SK-N-SH (cell line): Measurements from ENCODE around the gene NANOS3. TPM values are rescaled to one million over a fixed set of nuclear protein-coding genes. Genes with fewer than 3 reads are reported as not detected.
"Not testable (repeated sequence)": the region's sequence is repeated elsewhere in the genome, so short reads cannot be mapped to it uniquely, and the experiment has no call there.

Experiments used
- CTCF ChIA-PET: fragments of 300-600, 350-600 bp; formaldehyde crosslinking; extraction: SDS; loops from one replicate; lab custom pipeline; 2021; lab: Yijun Ruan, JAX
- POLR2A ChIA-PET: fragments of 350-600 bp; sonication (Branson Sonifier 250); formaldehyde crosslinking; extraction: SDS; loops from one replicate; lab custom pipeline; 2020; ENCODE audit warnings: antibody characterized with exemption, inconsistent platforms; lab: Yijun Ruan, JAX
- DNase-seq: peaks from one replicate; pipeline ENCODE4 v3.0.0; 2012
- H2AFZ ChIP-seq: fragments of 200-600 bp; sonication (generic); 2 replicates; pipeline ENCODE4 v1.8.1; 2016; ENCODE audit warnings: antibody characterized with exemption, mild to moderate bottlenecking, low read depth
- H3F3A ChIP-seq: fragments of 200-600 bp; sonication (generic); replicated peaks from 2 replicates; pipeline ENCODE3; 2016; ENCODE audit warnings: antibody characterized with exemption, mild to moderate bottlenecking; ENCODE audit not compliant: insufficient read depth
- H3K27ac ChIP-seq, 2 experiments: fragments of 200-500 bp in 1 of 2; fragments of 200-600 bp in 1 of 2; sonication (Bioruptor generic) in 1 of 2; sonication (generic), shearing (Covaris generic) in 1 of 2; 2 replicates each; pipeline versions ENCODE4 v1.5.1 to v1.6.1; 2014 to 2016; ENCODE audit warnings: low read depth in 2 of 2, inconsistent platforms in 1 of 2, low read length in 1 of 2, mild to moderate bottlenecking in 1 of 2, mixed read lengths in 1 of 2
- H3K27me3 ChIP-seq: fragments of 200-600 bp; sonication (generic), shearing (Covaris generic); 2 replicates; pipeline ENCODE4 v1.6.1; 2016; ENCODE audit warnings: mixed run types; ENCODE audit not compliant: insufficient read depth
- H3K36me3 ChIP-seq, 2 experiments: fragments of 200-500 bp in 1 of 2; fragments of 200-600 bp in 1 of 2; sonication (Bioruptor generic) in 1 of 2; sonication (generic) in 1 of 2; replicated peaks in 1 of 2; 2 replicates each; pipeline versions ENCODE3 to v1.5.1; 2014 to 2016; ENCODE audit warnings: low read length in 1 of 2, mild to moderate bottlenecking in 1 of 2; ENCODE audit not compliant: insufficient read depth in 2 of 2, control insufficient read depth in 1 of 2
- H3K4me1 ChIP-seq, 2 experiments: fragments of 200-500 bp in 1 of 2; fragments of 200-600 bp in 1 of 2; sonication (Bioruptor generic) in 1 of 2; sonication (generic), shearing (Covaris generic) in 1 of 2; 2 replicates each; pipeline versions ENCODE4 v1.5.1 to v1.6.1; 2014 to 2016; ENCODE audit warnings: low read depth in 1 of 2, low read length in 1 of 2, mixed run types in 1 of 2; ENCODE audit not compliant: insufficient read depth in 2 of 2, control insufficient read depth in 1 of 2
- H3K4me2 ChIP-seq: fragments of 200-600 bp; sonication (generic), shearing (Covaris generic); 2 replicates; pipeline ENCODE4 v1.6.1; 2017; ENCODE audit warnings: mixed run types
- H3K4me3 ChIP-seq, 2 experiments: fragments of 200-500 bp in 1 of 2; fragments of 200-600 bp in 1 of 2; sonication (Bioruptor generic) in 1 of 2; sonication (generic), shearing (Covaris generic) in 1 of 2; 2 replicates each; pipeline versions ENCODE4 v1.5.1 to v1.8.1; 2014 to 2016; ENCODE audit warnings: low read depth in 2 of 2, inconsistent platforms in 1 of 2, low read length in 1 of 2, mild to moderate bottlenecking in 1 of 2, mixed read lengths in 1 of 2, moderate library complexity in 1 of 2
- H3K79me2 ChIP-seq: fragments of 200-600 bp; sonication (generic); 2 replicates; pipeline ENCODE4 v1.8.1; 2017; ENCODE audit warnings: mild to moderate bottlenecking; ENCODE audit not compliant: insufficient read depth
- H3K9ac ChIP-seq: fragments of 200-600 bp; sonication (generic); 2 replicates; pipeline ENCODE4 v1.6.1; 2017; ENCODE audit warnings: mixed run types
- H3K9me2 ChIP-seq: fragments of 200-600 bp; sonication (generic); 2 replicates; pipeline ENCODE4 v1.6.1; 2017; ENCODE audit warnings: mixed run types
- H3K9me3 ChIP-seq: fragments of 200-600 bp; sonication (generic); 2 replicates; pipeline ENCODE4 v1.6.1; 2017; ENCODE audit warnings: mixed run types, mild to moderate bottlenecking, moderate library complexity
- H4K20me1 ChIP-seq: fragments of 200-600 bp; sonication (generic); 2 replicates; pipeline ENCODE4 v1.6.1; 2017; ENCODE audit warnings: mild to moderate bottlenecking, mixed run types; ENCODE audit not compliant: insufficient read depth
- FOSL2 ChIP-seq: IDR thresholded peaks from 2 replicates; pipeline ENCODE4 v1.4.0; 2012; ENCODE audit warnings: low read depth, mild to moderate bottlenecking, moderate library complexity, borderline replicate concordance
- MEF2A ChIP-seq: IDR thresholded peaks from 2 replicates; pipeline ENCODE4 v1.4.0; 2012; ENCODE audit warnings: low read depth, borderline replicate concordance
- MXI1 ChIP-seq: IDR thresholded peaks from 2 replicates; pipeline ENCODE4 v1.6.1; 2012; ENCODE audit warnings: mild to moderate bottlenecking, low read depth, low read length, improper control_type of control experiment
- NFIC ChIP-seq: IDR thresholded peaks from 2 replicates; pipeline ENCODE4 v1.4.0; 2012; ENCODE audit warnings: borderline replicate concordance
- RFX5 ChIP-seq: IDR thresholded peaks from 2 replicates; pipeline ENCODE4 v1.6.1; 2012; ENCODE audit warnings: mild to moderate bottlenecking, improper control_type of control experiment, low read length
- TAF1 ChIP-seq: IDR thresholded peaks from 2 replicates; pipeline ENCODE4 v1.6.1; 2012; ENCODE audit warnings: low read depth, mild to moderate bottlenecking, low read length, moderate library complexity, borderline replicate concordance
- TEAD4 ChIP-seq: IDR thresholded peaks from 2 replicates; pipeline ENCODE4 v1.4.0; 2012; ENCODE audit warnings: mild to moderate bottlenecking, borderline replicate concordance; ENCODE audit not compliant: insufficient read depth
- WGBS: methylation state at CpG from one replicate; pipeline ENCODE4 v1.1.6; 2017; ENCODE audit warnings: low lambda C conversion rate; 5-methylcytosine and 5-hydroxymethylcytosine counted together
- polyA plus RNA-seq, 3 experiments: library from polyadenylated mRNA; depleted of rRNA; stranded (reverse); fragments of >200 nt; gene quantifications; 2 replicates each; pipeline ENCODE4 v1.2.3, GENCODE V29; 2012
- TF ChIP-seq, protein P1 (sequence below): IDR thresholded peaks from 2 replicates; pipeline ENCODE4; 2012
- TF ChIP-seq, protein P2 (sequence below): fragments of 200-600 bp; sonication (generic); IDR thresholded peaks from 2 replicates; pipeline ENCODE4 v1.6.1; 2017; ENCODE audit warnings: antibody characterized with exemption, mild to moderate bottlenecking, moderate library complexity
- TF ChIP-seq, protein P3 (sequence below): IDR thresholded peaks from 2 replicates; pipeline ENCODE4 v1.4.0; 2012; ENCODE audit warnings: low read depth, borderline replicate concordance

The NANOS3 gene
- polyA plus RNA-seq, 1 of the 3 experiments (the other 2 are of a cell fraction) = 0.53 TPM

DNA sequence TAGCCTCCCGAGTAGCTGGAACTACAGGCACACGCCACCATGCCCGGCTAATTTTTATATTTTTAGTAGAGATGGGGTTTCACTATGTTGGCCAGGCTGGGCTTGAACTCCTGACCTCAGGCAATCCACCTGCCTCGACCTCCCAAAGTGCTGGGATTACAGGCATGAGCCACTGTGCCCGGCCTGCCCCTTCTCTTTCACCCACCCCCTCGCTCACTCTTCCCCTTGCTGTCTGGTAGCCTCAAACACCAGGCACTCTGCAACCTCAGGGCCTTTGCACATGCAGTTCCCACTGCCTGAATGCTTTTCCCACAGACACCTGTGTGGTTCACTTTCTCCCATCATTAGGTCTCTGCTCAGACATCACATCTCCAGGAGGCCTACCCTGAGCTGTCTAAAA, 45.2 kb downstream of the NANOS3 start:
- peaks cover 13 to 16% of the 10 kb centered on the region in 2 experiments for H3K36me3 ChIP-seq
- H3F3A ChIP-seq, H3K4me3 ChIP-seq, H3K9me2 ChIP-seq, H3K27me3 ChIP-seq, H3K9me3 ChIP-seq, H3K9ac ChIP-seq, H3K4me2 ChIP-seq, H3K79me2 ChIP-seq, H3K4me1 ChIP-seq, H2AFZ ChIP-seq, DNase-seq, H4K20me1 ChIP-seq, H3K27ac ChIP-seq: not testable (repeated sequence)
- CTCF ChIA-PET = interaction anchor here (0.6 to 1.0 kb wide), 2 partner anchors 13 to 126 kb away, joined by 3 read pairs; no protein-coding TSS in a partner anchor
- 98% methylated on average over 6 of the region's 6 CpGs for WGBS
- POLR2A ChIA-PET = interaction anchor here (1.0 to 1.5 kb wide), 2 partner anchors 10 to 11 kb away, joined by 3 to 4 read pairs; no protein-coding TSS in a partner anchor

DNA sequence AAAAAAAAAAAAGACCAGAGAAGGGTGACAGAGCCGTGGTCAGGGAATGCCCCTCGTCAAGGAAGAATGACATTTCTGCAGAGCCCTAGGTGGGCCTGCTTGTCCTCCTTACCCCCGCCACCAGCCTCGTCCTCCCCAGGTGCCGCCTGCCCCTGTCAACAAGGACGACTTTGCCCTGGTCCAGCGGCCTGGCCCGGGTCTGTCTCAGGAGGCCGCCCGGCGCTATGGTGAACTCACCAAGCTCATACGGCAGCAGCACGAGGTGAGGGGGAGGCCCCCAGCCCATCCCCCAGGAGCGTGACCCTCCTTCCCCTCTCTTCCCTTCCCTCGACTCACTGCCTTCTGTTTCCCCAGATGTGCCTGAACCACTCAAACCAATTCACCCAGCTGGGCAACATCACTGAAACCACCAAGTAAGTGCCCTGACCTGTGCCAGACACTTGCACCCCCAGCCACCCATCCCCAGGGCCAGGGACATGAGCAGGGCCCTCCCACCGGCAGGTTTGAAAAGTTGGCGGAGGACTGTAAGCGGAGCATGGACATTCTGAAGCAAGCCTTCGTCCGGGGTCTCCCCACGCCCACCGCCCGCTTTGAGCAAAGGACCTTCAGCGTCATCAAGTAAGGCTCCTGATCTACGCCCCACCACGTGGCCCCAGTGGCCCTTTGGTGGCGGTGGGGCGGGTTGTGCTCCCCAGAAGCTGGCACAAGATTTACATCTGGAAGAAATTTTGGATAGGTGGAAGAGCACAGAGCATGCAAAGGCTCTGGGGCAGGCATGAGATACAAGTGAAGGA, 46.5 kb downstream of the NANOS3 start:
- Histone ChIP-seq H4K20me1 (no peaks in the 10 kb centered on the region), H3K9me3 (no peaks in the 10 kb centered on the region), H3K4me1 (no peaks in the 10 kb centered on the region), H2AFZ (no peak overlapping the region), H3K36me3 (peaks cover 13 to 16% of the 10 kb centered on the region in 2 experiments), H3K27me3 (no peaks in the 10 kb centered on the region), H3K4me3 (no peak overlapping the region), H3K9me2 (no peaks in the 10 kb centered on the region), H3K4me2 (no peak overlapping the region), H3F3A (no peaks in the 10 kb centered on the region), H3K9ac (no peak overlapping the region), H3K27ac (no peak overlapping the region), H3K79me2 (no peaks in the 10 kb centered on the region)
- CTCF ChIA-PET = interaction anchor here (0.9 to 1.6 kb wide), 2 partner anchors 40 to 150 kb away, joined by 3 to 4 read pairs; no protein-coding TSS in a partner anchor
- TF ChIP-seq MXI1 = no peak
- no peak for TF ChIP-seq NFIC
- no peak for TF ChIP-seq TAF1
- no peak for TF ChIP-seq FOSL2
- no peak for TF ChIP-seq RFX5
- no peak for DNase-seq
- WGBS = 92% methylated on average over 24 of the region's 28 CpGs
- POLR2A ChIA-PET = interaction anchor here (1.5 kb wide), 1 partner anchor 11 kb away, joined by 4 read pairs; no protein-coding TSS in a partner anchor

DNA sequence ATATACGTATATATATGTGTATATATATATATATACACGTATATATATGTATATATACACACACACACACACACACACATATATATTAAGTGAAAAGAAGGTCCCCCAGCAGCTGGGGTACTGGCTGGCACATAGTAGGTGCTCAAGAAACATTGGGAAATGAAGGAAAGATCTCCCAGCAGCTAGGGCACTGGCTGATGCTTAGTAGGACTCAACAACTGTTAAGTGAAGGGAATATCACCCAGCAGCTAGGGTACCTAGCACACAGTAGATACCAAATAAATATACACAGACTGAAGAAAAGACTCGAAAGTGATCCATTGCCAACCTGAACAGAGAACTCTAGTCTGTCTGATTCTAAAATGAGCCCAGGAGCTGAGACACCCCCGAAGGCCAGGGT, 49.1 kb downstream of the NANOS3 start:
- no peak for DNase-seq
- no peaks in the 10 kb centered on the region for H3K27me3 ChIP-seq
- no peak overlapping the region for H3K9ac ChIP-seq
- ChIA-PET CTCF (no interaction called here), POLR2A (no interaction called here)
- no peak overlapping the region for H3K4me3 ChIP-seq
- WGBS = 85% methylated on average over 3 of the region's 4 CpGs
- H3F3A ChIP-seq = no peaks in the 10 kb centered on the region
- H3K36me3 ChIP-seq = peaks cover 4 to 7% of the 10 kb centered on the region in 2 experiments
- H2AFZ ChIP-seq = no peak overlapping the region
- TF ChIP-seq, protein P1, sequence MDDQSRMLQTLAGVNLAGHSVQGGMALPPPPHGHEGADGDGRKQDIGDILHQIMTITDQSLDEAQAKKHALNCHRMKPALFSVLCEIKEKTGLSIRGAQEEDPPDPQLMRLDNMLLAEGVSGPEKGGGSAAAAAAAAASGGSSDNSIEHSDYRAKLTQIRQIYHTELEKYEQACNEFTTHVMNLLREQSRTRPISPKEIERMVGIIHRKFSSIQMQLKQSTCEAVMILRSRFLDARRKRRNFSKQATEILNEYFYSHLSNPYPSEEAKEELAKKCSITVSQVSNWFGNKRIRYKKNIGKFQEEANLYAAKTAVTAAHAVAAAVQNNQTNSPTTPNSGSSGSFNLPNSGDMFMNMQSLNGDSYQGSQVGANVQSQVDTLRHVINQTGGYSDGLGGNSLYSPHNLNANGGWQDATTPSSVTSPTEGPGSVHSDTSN = no peak
- TF ChIP-seq FOSL2 = no peak
- no peak for TF ChIP-seq TEAD4
- TF ChIP-seq, protein P2, sequence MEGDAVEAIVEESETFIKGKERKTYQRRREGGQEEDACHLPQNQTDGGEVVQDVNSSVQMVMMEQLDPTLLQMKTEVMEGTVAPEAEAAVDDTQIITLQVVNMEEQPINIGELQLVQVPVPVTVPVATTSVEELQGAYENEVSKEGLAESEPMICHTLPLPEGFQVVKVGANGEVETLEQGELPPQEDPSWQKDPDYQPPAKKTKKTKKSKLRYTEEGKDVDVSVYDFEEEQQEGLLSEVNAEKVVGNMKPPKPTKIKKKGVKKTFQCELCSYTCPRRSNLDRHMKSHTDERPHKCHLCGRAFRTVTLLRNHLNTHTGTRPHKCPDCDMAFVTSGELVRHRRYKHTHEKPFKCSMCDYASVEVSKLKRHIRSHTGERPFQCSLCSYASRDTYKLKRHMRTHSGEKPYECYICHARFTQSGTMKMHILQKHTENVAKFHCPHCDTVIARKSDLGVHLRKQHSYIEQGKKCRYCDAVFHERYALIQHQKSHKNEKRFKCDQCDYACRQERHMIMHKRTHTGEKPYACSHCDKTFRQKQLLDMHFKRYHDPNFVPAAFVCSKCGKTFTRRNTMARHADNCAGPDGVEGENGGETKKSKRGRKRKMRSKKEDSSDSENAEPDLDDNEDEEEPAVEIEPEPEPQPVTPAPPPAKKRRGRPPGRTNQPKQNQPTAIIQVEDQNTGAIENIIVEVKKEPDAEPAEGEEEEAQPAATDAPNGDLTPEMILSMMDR = no peak
- TF ChIP-seq, protein P3, sequence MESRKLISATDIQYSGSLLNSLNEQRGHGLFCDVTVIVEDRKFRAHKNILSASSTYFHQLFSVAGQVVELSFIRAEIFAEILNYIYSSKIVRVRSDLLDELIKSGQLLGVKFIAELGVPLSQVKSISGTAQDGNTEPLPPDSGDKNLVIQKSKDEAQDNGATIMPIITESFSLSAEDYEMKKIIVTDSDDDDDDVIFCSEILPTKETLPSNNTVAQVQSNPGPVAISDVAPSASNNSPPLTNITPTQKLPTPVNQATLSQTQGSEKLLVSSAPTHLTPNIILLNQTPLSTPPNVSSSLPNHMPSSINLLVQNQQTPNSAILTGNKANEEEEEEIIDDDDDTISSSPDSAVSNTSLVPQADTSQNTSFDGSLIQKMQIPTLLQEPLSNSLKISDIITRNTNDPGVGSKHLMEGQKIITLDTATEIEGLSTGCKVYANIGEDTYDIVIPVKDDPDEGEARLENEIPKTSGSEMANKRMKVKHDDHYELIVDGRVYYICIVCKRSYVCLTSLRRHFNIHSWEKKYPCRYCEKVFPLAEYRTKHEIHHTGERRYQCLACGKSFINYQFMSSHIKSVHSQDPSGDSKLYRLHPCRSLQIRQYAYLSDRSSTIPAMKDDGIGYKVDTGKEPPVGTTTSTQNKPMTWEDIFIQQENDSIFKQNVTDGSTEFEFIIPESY = no peak
- TF ChIP-seq MEF2A = no peak
- no peak overlapping the region for H3K27ac ChIP-seq
- no peaks in the 10 kb centered on the region for H4K20me1 ChIP-seq
- H3K9me3 ChIP-seq = no peaks in the 10 kb centered on the region
- no peak overlapping the region for H3K4me2 ChIP-seq
- H3K4me1 ChIP-seq = peaks cover 0 to 7% of the 10 kb centered on the region in 2 experiments; a peak in 1 of 4 replicates
- H3K9me2 ChIP-seq = no peaks in the 10 kb centered on the region
- no peaks in the 10 kb centered on the region for H3K79me2 ChIP-seq
